HG02798 (cell line): ENCODE measurements around the gene BMERB1.

Source experiments
- ATAC-seq: cut with Tn5 transposase; IDR thresholded peaks from one replicate; pipeline ENCODE4 v1.9.1; 2021; ENCODE audit warnings: mild to moderate bottlenecking; ENCODE audit not compliant: unreplicated experiment, poor library complexity

The BMERB1 gene

DNA sequence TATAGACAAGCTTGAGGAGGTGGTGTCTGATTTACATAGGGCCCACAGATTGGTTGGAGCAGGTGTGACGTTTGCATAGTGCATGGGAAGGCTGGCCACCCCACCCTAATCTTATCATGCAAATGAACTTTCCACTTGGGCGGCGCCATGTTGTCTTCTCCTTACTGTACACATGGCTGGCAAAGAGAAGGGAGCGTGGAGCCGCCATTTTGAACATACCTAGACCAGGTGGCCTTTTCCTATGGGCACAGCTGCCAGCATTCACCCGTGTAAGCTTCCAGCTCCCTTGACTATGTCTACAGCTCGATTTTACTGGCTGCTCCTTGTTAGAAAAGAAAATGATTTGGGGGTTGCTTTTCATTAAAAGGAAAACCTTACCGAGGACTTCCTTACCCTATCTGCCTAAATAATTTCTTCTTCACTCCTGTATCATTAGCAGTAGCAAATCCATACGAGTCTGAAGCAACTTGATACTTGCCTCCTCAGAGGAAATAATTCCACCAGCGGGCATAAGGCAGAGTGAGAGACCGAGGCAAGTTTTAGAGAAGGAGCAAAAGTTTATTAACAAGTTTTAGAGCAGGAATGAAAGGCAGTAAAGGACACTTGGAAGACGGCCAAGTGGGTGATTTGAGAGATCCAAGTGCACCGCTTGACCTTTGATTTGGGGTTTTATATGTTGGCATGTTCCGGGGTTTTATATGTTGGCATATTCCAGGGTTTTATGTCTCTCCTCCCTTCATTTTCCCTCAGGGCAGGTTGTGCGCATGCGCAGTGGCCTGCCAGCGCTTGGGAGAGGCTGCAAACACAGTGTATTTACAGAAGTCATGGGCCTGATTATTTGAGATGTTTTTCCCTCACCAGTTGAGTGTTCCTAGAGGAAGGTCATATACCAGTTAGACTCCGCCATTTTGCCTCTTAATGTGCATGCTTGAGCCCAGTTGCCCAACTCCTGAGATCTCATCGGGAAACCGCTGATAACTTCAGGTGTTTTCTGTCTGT lies 142.9 kb downstream of the BMERB1 start:
- no peak for ATAC-seq

DNA sequence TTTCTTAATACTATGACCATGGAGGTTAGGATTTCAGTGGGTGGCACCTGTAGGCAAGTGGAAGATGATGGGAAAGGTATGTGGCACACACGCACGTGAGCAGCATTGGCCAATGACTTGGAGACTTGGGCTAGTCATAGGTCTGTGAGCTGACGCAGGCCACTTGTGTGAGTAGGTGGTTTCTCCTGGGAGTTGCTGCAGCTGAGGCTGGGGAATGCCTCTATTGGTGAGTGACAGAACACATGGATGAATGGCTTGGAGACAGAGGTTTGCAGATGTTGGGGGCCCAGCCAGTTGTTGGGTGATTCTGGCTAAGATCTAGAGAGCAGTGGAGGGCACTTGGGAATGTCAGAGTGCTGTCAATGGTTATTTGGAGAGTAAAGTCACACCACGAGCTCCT lies 144.4 kb downstream of the BMERB1 start:
- no peak for ATAC-seq

DNA sequence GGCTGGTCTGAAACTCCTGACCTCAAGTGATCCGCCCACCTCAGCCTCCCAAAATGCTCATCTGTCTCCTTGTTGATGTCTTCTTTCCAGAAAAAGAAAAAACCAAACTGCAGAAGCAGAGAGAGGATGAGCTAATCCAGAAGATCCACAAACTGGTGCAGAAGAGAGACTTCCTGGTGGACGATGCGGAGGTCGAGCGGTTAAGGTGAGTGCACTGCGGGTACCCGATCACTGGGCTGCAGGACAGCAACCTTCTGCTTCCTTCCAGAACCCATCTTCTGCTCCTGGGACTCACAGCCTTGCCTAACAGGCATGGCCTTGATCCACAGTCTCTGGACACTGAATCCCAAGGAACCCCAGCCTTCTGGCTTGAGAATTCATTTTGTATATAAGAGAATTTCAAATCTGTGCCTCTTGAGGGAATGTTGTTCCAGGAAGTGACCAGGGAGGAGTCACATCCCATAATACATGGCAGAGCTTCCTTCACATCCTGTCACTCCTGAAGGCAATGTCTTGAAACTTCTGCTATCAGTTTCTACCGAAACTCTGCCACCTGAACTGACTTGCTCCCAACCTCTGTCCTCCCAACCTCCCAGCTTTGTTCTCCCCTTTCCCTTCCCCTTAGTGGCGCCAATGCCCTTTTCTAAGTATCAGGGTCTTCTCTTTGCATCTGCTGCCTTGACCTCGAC lies 146.9 kb downstream of the BMERB1 start:
- no peak for ATAC-seq

DNA sequence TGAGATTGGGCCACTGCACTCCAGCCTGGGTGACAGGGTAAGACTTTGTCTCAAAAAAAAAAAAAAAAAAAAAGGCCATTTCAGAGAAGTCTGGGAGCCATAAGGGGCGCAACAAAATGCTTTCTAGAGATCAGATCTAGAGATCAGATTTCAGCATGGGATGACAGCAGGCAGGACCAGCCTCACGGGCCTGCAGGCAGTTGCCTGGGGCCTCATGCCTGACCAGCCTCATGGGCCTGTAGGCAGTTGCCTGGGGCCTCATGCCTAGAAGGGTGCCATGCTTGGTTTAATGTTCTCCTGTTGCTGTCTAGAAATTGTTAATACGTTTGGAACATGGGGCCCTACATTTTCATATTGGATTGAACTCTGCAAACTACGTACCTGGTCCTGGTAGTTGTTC lies 149.1 kb downstream of the BMERB1 start:
- ATAC-seq, result no peak

DNA sequence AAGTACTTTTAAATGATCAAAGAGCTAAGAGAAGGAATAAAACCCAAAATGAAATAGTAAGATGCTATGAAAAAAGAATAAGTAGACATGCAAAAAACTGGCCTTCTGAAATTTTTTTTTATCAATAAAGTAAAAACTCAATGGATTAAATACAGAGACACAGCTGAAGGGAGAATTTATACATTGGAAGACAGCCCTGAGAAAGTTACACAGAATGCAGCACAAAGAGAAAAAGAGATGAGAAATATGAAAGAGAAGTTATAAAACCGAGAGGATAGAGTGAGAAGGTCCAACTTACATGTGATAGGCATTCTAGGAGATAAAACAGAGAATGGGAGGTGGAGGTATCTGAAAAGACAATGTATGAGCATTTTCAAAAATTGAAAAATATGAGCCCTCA lies 151.6 kb downstream of the BMERB1 start:
- no peak for ATAC-seq

DNA sequence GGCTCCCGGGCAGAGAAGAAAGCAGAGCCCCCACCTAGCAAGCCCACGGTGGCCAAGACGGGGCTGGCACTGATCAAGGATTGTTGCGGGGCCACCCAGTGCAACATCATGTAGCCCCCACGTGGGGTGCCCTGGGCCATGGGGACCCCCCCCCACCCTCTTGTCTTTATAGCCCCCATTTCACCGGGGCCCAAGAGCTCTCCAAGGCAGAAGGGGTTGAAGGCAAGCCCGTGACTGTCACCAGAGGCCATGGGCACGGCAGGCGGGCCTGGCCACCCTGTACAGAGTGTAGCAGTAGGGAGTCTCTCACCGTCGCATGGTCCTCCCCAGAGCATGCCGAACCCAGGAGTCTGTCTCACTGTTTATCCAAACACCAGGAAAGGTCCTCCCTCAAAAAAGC lies 152.3 kb downstream of the BMERB1 start:
- ATAC-seq, result no peak

DNA sequence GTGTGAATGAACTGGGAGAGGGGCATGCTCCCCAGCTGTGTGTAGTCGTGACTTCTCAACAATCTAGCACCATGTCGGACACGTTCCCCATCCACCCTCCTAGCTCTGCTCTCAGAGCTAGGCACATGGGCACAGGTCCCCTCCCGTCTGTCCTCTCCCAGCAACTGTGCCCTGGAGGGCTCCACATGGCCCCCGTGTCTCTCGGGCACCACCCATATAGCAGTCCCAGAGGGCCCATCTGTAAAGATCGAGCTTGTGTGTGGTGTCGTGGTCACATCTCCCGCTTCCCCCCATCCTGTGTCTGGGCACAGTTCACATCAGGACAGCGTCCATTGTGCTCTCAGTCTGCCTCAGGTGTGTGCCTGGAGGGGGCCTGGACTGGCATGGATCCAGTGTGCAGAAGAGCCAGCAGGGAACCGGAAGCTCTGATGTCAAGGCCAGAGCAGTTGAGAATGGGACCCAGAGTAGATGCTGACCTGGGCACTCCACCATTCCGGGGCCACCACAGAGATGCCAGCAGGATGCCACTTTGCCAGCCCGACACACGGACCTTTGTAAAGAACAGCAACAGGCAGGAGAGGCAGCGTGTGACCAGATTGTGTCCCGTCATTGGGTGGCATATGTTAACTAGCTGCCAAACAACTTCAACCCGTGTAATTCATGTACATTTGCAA lies 152.9 kb downstream of the BMERB1 start:
- ATAC-seq, result no peak

DNA sequence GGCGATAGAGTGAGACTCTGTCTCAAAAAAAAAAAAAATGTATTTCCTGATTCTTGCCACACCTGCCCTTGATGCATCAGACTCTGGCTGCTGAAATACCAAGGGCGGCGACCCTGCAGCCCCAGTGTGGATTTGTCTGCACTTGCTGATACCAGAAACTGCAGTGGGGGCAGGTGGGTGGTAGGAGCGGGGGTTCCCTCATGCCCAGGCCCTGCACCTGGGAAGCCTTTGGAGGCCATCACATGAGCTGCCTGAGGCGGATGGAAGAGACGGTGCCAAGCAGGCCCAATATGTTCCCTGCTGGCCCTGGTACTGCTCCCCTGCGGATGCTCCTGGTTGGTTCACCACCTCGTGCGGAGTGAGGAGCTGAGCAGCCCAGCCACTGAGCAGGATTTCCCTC lies 157.9 kb downstream of the BMERB1 start:
- ATAC-seq, result no peak

DNA sequence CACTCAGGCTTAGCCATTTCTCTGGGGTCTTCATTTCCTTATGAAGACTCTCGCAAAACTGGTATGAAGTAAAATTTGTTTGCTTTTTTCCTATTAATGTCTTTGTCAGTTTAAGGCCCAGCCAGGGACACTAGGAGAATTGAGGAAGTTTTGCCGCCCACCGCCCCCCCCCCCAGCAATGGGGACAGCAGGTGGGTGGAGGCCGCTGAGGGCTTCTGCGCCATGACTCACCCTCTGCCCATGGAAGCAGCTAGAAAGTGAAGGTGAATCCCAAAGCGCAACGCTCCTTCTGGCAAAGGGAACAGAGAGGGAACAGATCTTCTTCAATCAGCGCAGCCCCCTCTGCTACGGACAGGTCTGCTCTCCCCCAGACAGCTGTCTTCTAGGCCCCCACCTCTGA lies 158.8 kb downstream of the BMERB1 start:
- no peak for ATAC-seq

DNA sequence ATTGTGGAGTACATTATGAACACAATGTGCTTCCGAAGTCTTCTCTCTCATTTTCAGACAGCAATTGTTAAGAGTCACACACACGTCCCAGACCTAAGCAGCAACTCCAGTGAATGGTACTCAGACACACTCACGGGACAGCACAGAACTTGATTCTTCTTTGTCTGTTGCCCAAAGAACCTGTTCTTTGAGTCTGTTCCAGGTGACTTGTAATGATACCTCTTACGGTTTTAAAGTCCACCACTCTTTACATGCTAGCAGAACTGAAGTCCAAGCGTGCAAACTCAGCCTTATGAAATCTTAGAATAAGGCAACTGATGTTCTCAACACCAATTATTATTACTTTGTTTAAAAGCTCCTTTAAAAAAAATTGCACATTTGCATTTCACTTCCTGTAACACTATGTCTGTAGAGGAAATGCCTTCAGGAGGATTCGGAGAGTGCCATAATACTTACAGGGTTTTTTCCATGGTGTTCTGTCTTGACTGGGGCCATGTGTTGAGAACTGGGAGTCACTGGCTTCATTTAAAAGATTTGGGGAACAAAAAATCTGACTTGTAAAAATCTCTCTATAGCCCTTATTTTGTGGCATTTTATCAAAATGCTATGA lies 160.4 kb downstream of the BMERB1 start:
- no peak for ATAC-seq

DNA sequence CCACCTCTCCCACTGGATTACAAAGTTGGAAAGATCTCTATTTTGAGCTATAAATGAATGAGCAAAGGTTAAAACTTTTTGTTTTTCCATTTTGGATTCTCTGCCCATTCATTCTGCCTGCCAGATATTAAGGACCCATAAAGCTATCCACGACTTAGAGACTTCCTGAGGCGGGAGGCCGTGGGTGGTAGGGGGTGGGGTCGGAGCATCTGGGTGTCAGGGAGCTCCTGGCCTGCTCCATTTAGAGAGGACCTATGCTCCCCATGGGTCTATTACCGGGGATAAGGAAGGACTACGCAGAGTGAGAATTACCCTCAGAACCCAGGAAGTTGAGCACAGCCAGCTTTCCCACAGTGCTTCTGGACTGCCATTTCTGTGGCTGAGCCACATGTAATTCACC lies 162.7 kb downstream of the BMERB1 start:
- no peak for ATAC-seq

DNA sequence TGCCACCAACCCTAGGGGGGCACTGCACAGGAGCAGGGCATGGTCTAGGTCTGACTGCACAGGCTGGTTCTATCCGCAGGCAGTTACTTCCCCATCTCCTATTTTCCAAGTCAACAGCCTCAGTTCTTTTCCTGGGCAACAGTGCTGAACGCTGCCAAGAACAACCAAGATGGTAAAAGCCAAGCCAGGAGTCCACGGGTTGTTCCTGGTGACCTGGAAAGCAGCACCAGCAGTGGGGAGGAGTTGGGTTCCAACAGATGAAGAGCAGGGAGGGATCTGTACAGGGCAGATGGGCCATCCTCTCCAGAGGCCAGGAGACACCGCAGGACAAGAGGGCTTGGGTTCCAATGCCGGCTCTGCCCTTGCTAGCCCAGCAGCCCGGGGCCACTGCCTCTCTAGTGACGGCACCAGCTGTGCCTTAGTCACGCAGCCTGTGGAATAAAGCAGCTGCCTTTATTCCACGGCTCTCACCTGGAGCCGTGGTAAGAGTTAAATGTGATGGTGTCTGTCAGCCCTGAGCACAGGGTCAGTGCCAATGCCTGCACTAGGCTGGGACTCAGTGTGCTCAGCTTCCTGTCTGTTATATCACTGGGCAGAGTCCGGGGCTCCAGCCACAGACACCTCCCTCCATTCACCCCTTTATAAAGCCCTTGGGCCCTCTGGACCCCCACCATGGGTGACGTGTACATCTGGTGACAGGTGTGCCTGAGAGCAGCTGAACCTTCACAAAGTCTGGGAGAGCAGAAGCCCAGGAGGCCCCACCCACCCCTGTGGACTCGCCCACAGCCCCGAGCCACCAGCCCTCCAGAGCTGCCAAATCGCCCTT lies 163.6 kb downstream of the BMERB1 start:
- no peak for ATAC-seq

DNA sequence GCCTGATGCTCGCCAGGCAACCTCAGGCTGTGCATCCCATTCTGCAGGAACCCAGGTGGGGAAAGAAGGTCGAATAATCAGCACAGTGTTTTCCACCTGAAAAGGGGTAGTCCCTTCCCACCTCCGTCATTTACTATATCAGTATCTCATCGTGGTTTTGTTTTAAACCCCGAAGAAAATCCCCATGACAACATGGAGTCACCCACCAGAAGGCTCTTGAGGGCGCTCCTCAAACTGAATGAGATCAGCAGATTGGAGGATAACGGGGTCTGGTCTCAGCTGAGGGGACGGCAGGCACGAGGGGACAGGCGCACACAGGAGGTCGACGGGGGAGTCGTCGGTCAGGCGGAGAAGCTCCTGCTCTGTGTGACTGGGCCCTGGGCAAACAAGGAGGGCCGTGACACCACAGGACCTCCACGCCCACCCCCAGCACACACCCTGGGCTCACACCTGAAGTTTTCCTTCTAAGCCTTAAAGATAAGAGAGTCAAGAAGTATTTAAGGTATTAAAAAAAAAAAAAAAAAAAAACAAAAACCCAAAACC lies 164.3 kb downstream of the BMERB1 start:
- no peak for ATAC-seq

DNA sequence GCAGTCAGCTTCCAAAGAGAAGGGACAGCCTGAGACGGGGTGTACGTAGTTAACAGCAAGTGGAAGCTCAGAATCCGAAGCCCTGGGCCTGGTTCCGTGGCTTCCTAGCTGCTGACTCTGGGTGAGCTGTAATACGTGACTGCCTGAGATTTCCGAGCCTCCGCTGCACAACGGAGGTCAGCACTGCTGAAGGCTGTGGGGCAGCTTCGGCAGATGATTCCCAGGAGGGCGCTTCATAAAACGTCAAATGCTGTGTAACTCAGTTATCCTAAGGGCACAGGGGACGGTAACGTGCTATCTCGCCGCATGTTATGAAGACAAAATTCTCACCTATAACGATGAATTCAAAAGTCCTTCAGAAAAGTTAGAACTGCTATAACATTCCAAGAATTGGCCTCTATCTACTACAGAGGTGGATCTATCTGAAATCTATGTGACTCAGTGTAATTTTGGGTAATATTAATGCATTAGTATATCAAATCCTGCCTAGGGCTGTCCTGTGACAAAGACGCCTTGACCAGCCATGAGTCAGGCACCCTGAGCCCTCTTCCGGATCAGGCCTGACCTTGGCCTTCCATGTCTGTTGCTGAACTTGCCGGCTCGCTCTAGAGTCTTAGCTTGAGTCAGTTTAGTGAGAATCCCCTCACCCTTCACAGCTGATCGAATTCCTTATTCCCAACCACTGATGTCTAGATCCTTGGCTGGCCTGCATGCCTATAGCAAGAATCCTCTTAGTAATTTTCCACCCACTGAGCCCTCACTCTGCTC lies 165.1 kb downstream of the BMERB1 start:
- ATAC-seq, result no peak

DNA sequence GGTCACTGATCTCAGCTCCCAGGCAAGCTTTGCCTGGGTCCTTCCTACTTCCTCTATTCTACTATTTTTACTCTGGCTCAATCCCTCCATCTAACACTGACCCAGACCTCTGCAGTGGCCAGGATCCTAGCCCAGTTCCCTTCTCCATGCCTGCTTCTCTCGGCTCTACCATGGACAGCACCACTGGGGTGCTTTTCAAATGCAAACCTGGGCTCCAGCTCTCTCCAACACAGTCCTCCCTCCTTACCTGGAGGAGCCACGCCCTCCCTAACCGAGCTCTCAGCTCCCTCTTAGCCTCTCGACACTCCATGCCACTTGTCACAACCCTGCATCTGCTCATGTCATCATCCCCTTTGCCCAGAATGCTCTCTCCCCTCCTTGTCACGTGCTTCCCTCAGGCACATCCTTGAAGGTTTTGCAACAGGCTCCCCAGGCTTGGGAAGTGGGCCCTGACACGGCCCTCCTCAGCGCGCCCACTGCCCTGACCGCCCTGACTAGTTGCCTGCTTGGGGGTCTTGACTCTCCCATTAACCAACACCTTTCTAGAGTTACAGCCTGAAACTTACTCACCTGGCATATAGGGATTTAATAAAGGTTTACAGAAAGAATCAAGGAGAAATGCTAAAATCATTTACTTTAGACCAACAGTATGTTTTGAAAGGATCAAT lies 167.0 kb downstream of the BMERB1 start:
- no peak for ATAC-seq

DNA sequence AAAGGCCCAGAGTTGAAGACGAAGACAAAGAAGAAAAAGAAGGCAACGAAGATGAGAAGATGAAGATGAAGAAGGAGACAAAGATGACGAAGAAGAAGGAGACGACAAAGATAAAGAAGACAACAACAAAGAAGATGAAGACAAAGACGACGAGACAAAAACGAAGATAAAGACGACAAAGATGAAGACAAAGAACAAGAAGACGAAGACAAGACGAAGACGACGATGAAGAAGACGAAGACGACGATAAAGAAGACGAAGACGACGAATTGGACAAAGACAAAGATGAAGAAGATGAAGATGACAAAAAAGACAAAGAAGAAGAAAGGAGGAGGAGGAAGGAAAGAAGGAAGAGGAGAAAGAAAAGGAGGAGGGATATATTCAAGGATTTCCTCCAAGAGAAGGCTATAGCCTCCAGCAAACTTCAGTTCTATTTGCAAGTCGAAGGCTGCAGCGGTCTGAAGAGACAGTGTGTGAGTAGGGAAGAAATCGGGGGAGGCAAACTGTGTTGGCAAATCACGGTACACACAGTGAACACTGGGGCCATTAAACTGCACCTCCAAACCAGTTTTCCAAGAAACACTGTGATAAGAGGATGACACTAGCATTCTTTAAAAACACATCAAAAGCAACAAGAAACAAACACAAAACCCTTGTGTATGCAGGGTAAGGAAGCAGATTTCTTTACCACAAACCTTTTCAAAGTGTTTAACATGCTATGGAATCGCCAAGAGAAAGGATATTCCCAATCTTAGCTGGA lies 168.1 kb downstream of the BMERB1 start:
- no peak for ATAC-seq
